MCF 10A (cell line): ENCODE data around the gene GALNT7. TPM values are rescaled to one million over a fixed set of nuclear protein-coding genes. Genes with fewer than 3 reads are reported as not detected.

Source experiments
- BruUV-seq: library from RNA; stranded (reverse); fragments of 400-500 nt; replicated peaks from 2 replicates; lab custom pipeline; 2021; lab: Mats Ljungman, UMichigan
- CTCF ChIA-PET: fragments of 300-600 bp; sonication (Branson Sonifier 250); formaldehyde crosslinking; extraction: SDS; loops from one replicate; lab custom pipeline; 2021; ENCODE audit warnings: antibody characterized with exemption, inconsistent platforms; lab: Yijun Ruan, JAX
- POLR2A ChIA-PET: fragments of 300-600, 350-650 bp; sonication (Branson Sonifier 250); formaldehyde crosslinking; extraction: SDS; loops from one replicate; lab custom pipeline; 2020; ENCODE audit warnings: antibody characterized with exemption, inconsistent platforms; lab: Yijun Ruan, JAX
- DNase-seq: peaks from one replicate; pipeline ENCODE4 v3.0.0-alpha.2; 2018; ENCODE audit not compliant: unreplicated experiment
- H3K27ac Mint-ChIP-seq: one replicate; pipeline ENCODE4 v1.8.0; 2022; ENCODE audit warnings: mild to moderate bottlenecking, low read depth, mixed read lengths; ENCODE audit not compliant: unreplicated experiment
- H3K27me3 Mint-ChIP-seq: one replicate; pipeline ENCODE4 v1.8.0; 2022; ENCODE audit warnings: mixed read lengths; ENCODE audit not compliant: insufficient read depth, unreplicated experiment
- H3K36me3 Mint-ChIP-seq: one replicate; pipeline ENCODE4 v1.8.0; 2022; ENCODE audit warnings: mild to moderate bottlenecking, moderate library complexity, mixed read lengths; ENCODE audit not compliant: insufficient read depth, unreplicated experiment
- H3K4me1 Mint-ChIP-seq: one replicate; pipeline ENCODE4 v1.8.0; 2022; ENCODE audit warnings: mixed read lengths; ENCODE audit not compliant: insufficient read depth, unreplicated experiment
- H3K4me3 Mint-ChIP-seq: one replicate; pipeline ENCODE4 v1.8.0; 2022; ENCODE audit warnings: mild to moderate bottlenecking, moderate library complexity, mixed read lengths; ENCODE audit not compliant: unreplicated experiment
- H3K9me3 Mint-ChIP-seq: one replicate; pipeline ENCODE4 v1.8.0; 2022; ENCODE audit warnings: mixed read lengths; ENCODE audit not compliant: unreplicated experiment
- CTCF ChIP-seq: fragments of 200-600 bp; IDR thresholded peaks from one replicate; pipeline ENCODE4 v1.8.0; 2022; ENCODE audit warnings: antibody characterized with exemption, mild to moderate bottlenecking; ENCODE audit not compliant: unreplicated experiment
- intact Hi-C: fragments of 100-400 bp; cut with micrococcal nuclease; formaldehyde crosslinking; loops from 2 replicates; pipeline ENCODE4 v1.14.1; 2022
- total RNA-seq: library from RNA; stranded (reverse); gene quantifications from 2 replicates; pipeline ENCODE4 v1.2.3, GENCODE V29; 2022

GALNT7 gene
- total RNA-seq, 1 experiment from 2014 or later, result 13.7 TPM

- Mint-ChIP-seq H3K27ac (no peak overlapping the region), H3K4me1 (no peaks in the 10 kb centered on the region), H3K9me3 (no peaks in the 10 kb centered on the region), H3K27me3 (no peaks in the 10 kb centered on the region), H3K4me3 (no peak overlapping the region), H3K36me3 (peaks cover 7% of the 10 kb centered on the region)
- DNase-seq, result no peak
- ChIA-PET POLR2A (no interaction called here), CTCF (interaction anchor here (0.7 to 6.9 kb wide), 3 partner anchors 10 to 679 kb away, joined by 3 to 32 read pairs (median 4); no protein-coding TSS in a partner anchor)
- no TSS peak for BruUV-seq
- intact Hi-C loops, result no loop called here
- TF ChIP-seq CTCF, result no peak
Observed at GRCh38 chr4:173311368-173311767, 142.8 kb downstream of the GALNT7 start.

- intact Hi-C loops, result loop anchor here (5.0 kb wide), 1 partner anchor 302 kb away; no protein-coding TSS in a partner anchor
- H3K27ac Mint-ChIP-seq, result no peak overlapping the region
- H3K4me1 Mint-ChIP-seq, result peaks cover 9% of the 10 kb centered on the region
Observed at GRCh38 chr4:173314715-173315114, 146.1 kb downstream of the GALNT7 start.

GRCh38 chr4:173316060-173316459 lies 147.4 kb downstream of the GALNT7 start:
- Mint-ChIP-seq H3K4me1 (peaks cover 12% of the 10 kb centered on the region), H3K36me3 (peaks cover 4% of the 10 kb centered on the region), H3K27ac (no peak overlapping the region), H3K9me3 (no peaks in the 10 kb centered on the region), H3K27me3 (no peaks in the 10 kb centered on the region), H3K4me3 (no peak overlapping the region)
- BruUV-seq, result no TSS peak
- POLR2A ChIA-PET, result no interaction called here
- no peak for TF ChIP-seq CTCF
- intact Hi-C loops, result loop anchor here (5.0 kb wide), 1 partner anchor 304 kb away; no protein-coding TSS in a partner anchor
- CTCF ChIA-PET, result no interaction called here
- DNase-seq, result no peak

More at GRCh38 chr4:173314715-173315114, 146.1 kb downstream of the GALNT7 start:
- no peak for TF ChIP-seq CTCF
- ChIA-PET CTCF (interaction anchor here (3.1 to 6.9 kb wide), 2 partner anchors 13 to 106 kb away, joined by 13 to 32 read pairs; no protein-coding TSS in a partner anchor), POLR2A (interaction anchor here (2.6 kb wide), 1 partner anchor 18 kb away, joined by 8 read pairs; no protein-coding TSS in a partner anchor)
- no peaks in the 10 kb centered on the region for H3K9me3 Mint-ChIP-seq
- BruUV-seq, result no TSS peak
- DNase-seq, result no peak
- peaks cover 7% of the 10 kb centered on the region for H3K36me3 Mint-ChIP-seq
- H3K27me3 Mint-ChIP-seq, result no peaks in the 10 kb centered on the region
- H3K4me3 Mint-ChIP-seq, result no peak overlapping the region

DNA sequence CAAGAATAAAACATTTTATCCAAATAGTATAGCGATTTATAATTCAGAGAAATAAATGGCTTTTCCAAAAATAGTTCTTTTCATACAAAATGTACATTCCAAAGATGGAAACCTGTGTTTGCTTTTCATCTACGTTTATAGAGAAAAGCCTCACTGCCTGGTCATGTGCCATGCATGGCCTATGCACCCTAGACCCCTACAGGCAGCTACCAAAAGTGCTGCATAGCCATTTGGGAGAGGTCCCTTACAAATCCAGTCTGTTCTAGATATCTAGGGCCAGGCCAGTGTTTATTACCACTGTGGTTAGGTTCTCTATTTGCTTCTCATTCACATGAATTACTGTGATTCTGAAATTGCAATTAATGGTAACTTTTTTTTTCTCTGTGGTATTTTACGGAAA lies 148.4 kb downstream of the GALNT7 start:
- no peaks in the 10 kb centered on the region for H3K27me3 Mint-ChIP-seq
- BruUV-seq, result no TSS peak
- no peaks in the 10 kb centered on the region for H3K9me3 Mint-ChIP-seq
- ChIA-PET CTCF (no interaction called here), POLR2A (no interaction called here)
- intact Hi-C loops, result loop anchor here (5.0 kb wide), 1 partner anchor 305 kb away; no protein-coding TSS in a partner anchor
- no peak for TF ChIP-seq CTCF
- no peaks in the 10 kb centered on the region for H3K36me3 Mint-ChIP-seq
- no peak overlapping the region for H3K27ac Mint-ChIP-seq
- no peak overlapping the region for H3K4me3 Mint-ChIP-seq
- peaks cover 12% of the 10 kb centered on the region for H3K4me1 Mint-ChIP-seq
- DNase-seq, result no peak
